Amniotic stem cell (primary cell): ENCODE data around the gene TMEM61.
"Not testable (repeated sequence)": the region's sequence is repeated elsewhere in the genome, so short reads cannot be mapped to it uniquely, and the experiment has no call there.

ENCODE experiments used
- DNase-seq: peaks from one replicate; lab custom pipeline; 2025; lab: John Stamatoyannopoulos, UW

TMEM61 gene

DNA sequence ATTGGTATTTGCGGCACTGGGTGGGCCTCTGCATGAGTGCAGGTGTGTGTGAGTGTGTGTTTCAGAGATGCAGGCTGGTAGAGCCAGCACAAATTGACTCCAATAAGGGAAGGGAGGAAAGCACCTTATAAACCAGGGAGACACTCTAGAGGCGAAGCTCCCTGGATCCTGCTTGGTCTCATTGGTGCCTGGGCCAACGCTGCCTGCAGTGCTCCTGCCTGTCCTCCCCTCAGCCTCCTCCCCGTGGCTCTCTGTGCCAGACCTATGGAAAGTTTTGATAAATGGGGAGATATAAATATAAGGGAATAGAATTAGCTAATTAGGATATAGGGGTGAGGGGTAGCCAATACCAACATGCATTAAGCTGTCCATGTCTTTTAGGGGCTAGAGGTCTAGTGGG is 20.9 kb downstream of the TMEM61 start:
- DNase-seq = no peak

DNA sequence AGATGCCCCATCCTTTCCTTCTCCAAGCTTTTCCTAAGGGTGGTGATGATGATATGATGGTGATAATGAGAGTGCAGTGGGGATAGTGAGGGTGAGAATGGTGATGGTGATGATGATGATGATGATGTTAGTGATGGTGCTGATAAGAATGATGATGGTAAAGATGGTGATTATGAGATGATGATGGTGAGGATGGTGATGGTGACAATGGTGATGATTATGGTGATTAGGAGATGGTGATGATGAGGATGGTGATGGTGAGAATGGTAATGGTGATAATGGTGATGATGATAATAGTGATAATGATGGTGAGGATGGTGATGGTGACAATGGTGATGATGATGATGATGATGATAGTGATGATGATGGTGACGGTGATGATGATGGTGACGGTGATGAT is 22.3 kb downstream of the TMEM61 start:
- DNase-seq = no peak

DNA sequence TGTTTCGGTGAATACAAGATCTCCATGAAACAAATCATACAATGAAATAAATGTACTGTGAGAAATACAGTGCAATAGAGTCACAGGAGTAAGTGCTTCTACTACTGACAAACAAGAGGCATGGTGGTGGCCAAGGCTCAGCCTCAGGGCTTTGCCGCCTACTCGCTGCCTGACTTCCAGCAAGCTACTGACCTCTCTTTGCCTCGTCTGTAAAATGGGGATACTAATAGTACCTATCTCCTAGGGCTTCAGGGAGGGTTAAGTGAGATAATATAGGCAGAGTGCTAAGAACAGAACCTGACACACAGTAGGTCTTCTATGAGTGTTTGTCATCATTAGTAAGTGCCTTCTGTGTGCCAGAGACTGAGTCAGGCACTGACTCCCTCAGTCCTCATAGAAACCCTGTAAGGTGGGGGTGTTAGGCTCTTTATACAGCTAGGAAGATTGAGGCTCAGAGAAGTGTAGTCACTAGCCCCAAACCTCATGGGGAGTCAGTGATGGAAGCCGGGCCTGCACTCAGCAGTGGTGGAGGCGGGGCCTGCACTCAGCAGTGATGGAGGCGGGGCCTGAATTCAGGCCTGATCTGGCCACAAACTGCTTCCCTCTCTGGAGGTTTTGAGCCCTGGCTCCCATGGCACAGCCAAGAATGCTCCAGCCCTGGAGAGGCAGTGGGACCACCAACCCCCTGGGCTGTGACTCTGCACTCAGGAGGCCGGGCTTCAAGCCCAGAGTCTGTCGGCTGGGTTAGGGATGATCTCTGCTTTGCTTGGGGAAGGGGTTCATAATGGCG is 25.1 kb downstream of the TMEM61 start:
- DNase-seq = no peak

DNA sequence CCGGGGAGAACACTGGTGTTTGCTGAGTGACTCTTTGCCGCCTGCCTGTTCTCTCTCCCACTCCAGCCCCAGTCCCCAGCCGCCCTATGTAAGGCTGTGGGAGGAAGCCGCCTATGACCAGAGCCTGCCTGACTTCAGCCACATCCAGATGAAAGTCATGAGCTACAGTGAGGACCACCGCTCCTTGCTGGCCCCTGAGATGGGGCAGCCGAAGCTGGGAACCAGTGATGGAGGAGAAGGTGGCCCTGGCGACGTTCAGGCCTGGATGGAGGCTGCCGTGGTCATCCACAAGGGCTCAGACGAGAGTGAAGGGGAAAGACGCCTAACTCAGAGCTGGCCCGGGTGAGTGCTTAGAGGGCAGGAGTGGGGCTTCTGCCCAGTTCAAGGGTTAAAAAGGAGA is 26.5 kb downstream of the TMEM61 start:
- DNase-seq = no peak

DNA sequence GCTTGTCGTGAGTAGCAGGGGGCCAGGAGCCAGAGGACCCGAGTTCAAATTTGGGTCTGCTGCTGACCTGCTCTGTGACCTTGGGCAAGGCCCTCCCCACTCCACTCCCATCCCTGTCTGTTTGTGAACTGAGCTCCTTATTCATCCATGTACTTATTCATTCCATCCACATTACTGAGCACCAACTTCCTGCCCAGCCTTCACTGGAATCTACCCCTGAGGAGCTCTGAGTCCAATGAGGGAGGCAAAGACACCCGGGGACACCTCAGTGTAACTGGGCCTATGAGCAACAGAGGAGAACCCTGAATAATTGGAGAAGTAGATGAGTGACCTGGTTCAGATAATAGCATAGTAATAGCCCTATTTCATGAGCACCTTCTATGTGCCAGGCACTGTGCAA is 27.2 kb downstream of the TMEM61 start:
- DNase-seq = peak; percentile 41

DNA sequence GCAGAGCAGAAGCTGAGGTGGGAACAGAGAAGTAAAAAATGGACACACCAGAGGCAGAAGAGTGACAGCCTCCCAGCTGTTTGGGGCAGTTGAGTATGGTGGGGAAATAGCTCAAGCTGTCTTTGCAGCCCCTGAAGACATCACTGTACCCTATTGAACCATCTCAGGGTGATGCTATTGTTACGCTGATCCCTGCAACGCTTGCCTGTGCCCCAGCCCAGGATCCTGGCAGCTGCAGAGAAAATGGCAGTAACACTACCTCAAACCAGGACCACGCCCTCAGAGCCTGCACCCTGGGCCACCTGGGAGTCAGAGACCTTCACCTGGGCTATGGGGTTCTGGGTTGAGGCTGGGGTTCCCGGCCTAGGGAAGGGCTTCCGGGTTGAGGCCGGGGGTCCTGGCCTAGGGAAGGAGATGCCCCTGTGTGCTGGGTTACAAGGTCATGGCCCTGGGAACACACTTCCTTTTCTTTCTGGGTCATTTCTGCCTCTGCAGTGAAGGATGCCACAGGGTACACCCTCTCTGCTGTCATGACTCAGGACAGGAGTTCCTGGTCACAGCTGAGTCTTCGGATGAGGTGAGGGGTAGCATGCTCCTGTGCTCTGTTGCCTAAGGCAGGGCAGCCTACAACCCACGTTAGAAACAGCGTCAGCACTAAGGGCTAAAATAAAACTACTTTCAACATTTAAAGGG is 29.9 kb downstream of the TMEM61 start:
- no peak for DNase-seq

DNA sequence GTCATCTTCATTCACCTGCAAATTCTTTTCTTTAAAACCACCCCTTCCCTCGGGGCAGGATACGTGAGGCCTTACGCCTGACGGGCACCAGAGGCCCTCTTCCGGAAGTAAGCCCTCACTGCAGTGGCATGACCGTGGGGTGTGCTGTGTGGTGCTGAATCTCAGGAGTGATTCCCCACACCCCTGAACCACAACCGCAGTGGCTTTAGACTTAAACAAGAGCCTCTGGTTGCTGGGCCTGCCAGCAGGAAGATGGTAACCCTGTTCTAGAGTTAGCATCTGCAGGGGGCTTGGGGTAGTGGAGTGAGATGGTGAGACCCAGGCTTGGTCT is 30.4 kb downstream of the TMEM61 start:
- no peak for DNase-seq

GRCh38 chr1:55012661-55013060 is 32.2 kb downstream of the TMEM61 start:
- DNase-seq = no peak

- DNase-seq = no peak
Observed at GRCh38 chr1:55015123-55015522, 34.7 kb downstream of the TMEM61 start.

DNA sequence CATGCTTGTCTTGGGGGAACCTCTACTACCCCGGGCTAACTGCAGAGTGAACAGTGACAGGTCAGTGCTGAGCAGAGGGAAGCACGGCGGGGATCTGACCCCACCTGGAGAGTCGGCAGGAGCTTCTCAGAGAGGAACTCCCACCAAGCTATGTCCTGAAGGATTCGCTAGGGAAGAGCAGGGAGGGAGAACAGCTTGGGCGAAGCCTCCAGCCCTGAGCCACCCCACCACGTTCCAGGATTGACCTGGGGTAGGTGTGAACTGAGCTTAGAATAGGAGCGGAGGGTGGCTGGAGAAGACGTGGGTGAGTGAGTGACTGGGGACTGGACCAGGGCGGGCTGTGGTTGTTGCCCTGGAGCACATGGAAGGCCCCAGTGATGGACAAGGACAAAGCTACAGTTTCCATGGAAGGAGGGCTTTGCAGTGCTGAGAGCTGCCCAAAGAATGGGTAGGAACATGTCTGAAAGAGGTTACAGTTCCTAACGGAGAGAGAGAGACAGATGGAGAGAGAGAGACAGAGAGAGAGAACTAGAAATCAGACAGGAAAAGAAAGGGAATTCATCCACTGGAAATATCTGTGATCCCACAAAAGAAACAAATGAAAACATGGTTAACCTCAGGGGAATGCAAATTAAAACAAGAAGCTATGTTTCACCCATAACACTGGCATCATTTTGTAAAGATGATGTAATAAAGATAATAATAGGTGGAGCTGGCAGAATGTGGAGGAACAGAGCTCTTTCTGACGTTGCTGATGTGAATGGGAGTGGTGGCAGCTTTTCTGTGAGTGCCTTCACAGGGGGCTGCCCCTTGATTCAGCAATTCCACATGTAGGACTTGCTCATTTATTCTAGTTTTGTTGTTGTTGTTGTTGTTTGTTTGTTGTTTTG is 35.5 kb downstream of the TMEM61 start:
- DNase-seq = peak; percentile 4

DNA sequence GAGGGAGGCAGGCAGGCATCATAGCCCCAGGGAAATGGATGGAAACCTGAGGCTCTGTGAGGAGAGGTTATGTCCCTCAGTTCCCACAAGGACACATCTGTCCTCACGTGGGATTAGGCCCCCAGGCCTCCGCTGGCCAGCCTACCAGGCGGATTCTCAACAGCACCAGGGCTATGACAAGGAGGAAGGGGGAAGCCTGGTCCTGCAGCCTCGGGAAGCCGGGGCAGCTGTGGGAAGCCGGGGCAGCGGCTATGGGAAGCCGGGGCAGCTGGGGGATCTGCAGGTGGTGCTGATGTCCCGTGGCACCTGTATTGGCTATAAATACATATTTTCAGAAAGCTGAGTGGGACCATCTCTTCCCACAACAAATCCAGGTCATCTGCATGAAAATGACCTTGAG is 38.0 kb downstream of the TMEM61 start:
- DNase-seq = no peak

GRCh38 chr1:55021942-55022546 is 41.6 kb downstream of the TMEM61 start:
- DNase-seq = peak; percentile 85

DNA sequence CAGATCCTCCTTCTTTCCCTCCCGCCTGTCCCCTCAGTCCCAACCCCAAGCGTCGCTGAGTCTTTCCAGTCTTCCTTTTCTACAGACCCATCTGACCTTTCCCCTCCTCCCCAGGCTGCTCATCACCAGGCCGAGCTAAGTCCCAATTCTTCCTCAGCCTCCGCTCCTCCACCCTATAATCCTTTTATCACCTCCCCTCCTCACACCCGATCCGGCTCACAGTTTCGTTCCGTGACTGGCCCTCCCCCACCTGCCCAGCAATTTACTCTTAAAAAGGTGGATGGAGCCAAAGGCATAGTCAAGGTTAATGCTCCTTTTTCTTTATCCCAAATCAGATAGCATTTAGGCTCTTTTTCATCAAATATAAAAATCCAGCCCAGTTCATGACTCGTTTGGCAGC is 43.7 kb downstream of the TMEM61 start:
- DNase-seq = not testable (repeated sequence)

DNA sequence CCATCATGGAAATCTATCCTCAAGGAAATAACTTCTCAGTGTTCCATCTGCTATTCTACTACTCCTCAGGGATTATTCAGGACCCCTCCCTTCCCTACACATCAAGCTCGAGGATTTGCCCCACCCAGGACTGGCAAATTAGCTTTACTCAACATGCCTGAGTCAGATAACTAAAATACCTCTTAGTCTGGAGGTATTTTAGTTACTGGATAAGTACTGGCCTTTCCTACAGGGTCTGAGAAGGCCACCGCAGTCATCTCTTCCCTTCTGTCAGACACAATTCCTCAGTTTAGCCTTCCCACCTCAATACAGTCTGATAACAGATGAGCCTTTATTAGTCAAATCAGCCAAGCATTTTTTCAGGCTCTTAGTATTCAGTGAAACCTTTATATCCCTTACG is 46.3 kb downstream of the TMEM61 start:
- not testable (repeated sequence) for DNase-seq

GRCh38 chr1:55031098-55031497 is 50.7 kb downstream of the TMEM61 start:
- DNase-seq = not testable (repeated sequence)

- DNase-seq = no peak
Observed at GRCh38 chr1:55033265-55033614, 52.8 kb downstream of the TMEM61 start.

DNA sequence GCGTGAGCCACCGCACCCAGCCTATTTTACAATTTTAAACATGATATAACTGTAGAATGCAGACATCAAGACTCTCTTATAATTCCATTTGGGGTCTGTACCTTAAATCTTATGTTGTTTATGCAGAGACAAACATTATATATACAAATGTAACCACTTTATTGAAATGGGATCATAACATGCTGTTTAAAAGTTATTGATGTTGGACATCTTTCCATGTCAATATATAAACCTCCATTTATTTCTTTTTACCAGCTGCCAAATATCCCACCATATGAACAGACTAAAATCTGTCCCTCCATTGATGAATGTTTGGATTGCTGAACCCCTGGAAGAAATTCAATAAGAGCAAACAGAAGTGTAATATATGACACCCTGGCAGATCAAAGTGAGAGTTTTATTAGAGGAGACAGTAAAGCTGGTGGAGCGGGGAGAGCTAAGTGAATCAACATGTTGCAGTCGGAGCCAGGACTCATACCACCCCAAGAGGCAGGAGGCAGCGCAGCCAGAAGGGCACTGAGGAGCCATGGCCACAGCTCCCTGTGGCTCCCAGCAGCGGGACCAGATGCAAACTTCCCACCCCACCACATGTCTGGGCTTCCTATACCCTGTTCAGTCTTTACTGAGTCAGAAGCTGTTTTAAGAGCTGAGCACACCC is 54.2 kb downstream of the TMEM61 start:
- DNase-seq = no peak

GRCh38 chr1:55035904-55036303 is 55.5 kb downstream of the TMEM61 start:
- no peak for DNase-seq

DNA sequence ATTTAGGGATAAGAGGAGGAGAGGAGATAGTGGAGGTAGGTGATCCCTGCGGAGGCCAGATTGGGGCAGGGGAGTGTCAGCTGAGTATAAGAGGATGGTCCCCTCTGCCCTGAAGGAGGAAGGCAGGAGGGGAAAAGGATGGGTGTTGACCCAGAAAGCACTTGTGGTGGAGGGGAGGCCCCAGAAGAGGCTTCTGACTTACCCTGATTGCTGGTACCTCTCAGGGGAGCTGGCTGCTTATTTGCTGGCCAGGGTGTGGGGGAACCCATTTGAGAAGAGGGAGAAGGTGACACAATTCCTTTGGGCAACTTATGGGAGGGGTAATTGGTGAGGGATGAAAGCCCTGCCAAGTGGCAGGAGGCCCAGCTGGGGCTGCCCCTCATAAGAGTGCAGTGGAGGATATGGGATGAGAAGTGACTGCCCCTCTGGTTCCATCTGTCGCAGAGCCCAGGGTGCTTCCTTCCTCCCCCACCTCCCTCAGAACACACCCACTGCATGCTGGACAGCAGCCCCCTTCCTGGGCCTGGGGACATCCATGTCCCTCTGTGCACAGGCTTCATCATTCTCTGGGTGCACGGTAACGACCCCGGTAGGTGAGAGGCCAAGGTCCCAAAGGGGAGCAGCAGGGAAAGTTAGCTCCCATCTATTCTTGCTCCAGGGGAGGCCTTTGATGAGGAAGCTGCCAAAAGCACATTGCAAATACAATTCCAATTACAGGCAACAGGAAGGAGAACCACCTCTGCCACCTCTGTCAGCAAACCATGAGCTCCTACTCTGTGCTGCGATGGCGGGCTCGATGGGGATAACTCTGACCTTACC is 57.5 kb downstream of the TMEM61 start:
- no peak for DNase-seq

DNA sequence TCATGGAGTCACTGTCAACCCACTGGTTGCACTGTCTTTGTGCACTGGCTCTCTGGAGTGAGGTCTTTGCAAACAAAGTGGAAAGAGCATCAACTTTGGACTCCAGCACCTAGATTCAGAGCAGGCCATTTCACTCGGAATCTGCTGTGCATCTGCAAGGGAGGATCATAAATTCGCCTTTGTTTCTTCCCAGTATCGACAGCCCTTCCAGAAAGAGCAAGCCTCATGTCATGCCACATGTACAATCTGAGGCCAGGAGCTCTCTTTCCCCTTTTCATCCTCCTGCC is 58.1 kb downstream of the TMEM61 start:
- DNase-seq = no peak

DNA sequence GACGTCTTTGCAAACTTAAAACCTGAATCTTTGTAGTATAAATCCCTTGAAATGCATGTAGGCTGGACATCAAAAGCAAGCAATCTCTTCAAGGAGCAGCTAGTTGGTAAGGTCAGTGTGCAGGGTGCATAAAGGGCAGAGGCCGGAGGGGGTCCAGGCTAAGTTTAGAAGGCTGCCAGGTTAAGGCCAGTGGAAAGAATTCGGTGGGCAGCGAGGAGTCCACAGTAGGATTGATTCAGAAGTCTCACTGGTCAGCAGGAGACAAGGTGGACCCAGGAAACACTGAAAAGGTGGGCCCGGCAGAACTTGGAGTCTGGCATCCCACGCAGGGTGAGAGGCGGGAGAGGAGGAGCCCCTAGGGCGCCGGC is 58.5 kb downstream of the TMEM61 start:
- no peak for DNase-seq
